Liver (tissue), 3 donors: ENCODE results near the gene KIT.

Experiments
- FOXA2 ChIP-seq: IDR thresholded peaks from 2 replicates; pipeline ENCODE4 v1.6.1; 2016; ENCODE audit warnings: antibody characterized with exemption
- MAX ChIP-seq: IDR thresholded peaks from 2 replicates; pipeline ENCODE4 v1.6.1; 2016; ENCODE audit warnings: antibody characterized with exemption
- RAD21 ChIP-seq, 2 donors: IDR thresholded peaks; 2 replicates each; pipeline ENCODE4 v1.6.1; 2016; ENCODE audit warnings: antibody characterized with exemption in 2 of 2, mild to moderate bottlenecking in 2 of 2
- RXRA ChIP-seq, 2 donors: IDR thresholded peaks; 2 replicates each; pipeline ENCODE4 v1.6.1; 2017 to 2018; ENCODE audit warnings: antibody characterized with exemption in 2 of 2, mild to moderate bottlenecking in 1 of 2
- YY1 ChIP-seq: IDR thresholded peaks from 2 replicates; pipeline ENCODE4 v1.6.1; 2016; ENCODE audit warnings: antibody characterized with exemption, mild to moderate bottlenecking
- TF ChIP-seq, protein P1 (sequence below): fragments of 150-350 bp; IDR thresholded peaks from 2 replicates; pipeline ENCODE4 v1.5.1; 2017; ENCODE audit warnings: improper control_type of control experiment, low read depth, low read length; ENCODE audit not compliant: missing input control
- donor health status: healthy.
- donor health status: healthy.

- TF ChIP-seq FOXA2 = no peak
- TF ChIP-seq, protein P1, sequence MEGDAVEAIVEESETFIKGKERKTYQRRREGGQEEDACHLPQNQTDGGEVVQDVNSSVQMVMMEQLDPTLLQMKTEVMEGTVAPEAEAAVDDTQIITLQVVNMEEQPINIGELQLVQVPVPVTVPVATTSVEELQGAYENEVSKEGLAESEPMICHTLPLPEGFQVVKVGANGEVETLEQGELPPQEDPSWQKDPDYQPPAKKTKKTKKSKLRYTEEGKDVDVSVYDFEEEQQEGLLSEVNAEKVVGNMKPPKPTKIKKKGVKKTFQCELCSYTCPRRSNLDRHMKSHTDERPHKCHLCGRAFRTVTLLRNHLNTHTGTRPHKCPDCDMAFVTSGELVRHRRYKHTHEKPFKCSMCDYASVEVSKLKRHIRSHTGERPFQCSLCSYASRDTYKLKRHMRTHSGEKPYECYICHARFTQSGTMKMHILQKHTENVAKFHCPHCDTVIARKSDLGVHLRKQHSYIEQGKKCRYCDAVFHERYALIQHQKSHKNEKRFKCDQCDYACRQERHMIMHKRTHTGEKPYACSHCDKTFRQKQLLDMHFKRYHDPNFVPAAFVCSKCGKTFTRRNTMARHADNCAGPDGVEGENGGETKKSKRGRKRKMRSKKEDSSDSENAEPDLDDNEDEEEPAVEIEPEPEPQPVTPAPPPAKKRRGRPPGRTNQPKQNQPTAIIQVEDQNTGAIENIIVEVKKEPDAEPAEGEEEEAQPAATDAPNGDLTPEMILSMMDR = no peak
- TF ChIP-seq YY1 = no peak
- no peak for TF ChIP-seq RAD21 (IDR thresholded peaks at IDR 0.05)
- no peak for TF ChIP-seq RXRA (IDR thresholded peaks at IDR 0.05)
- TF ChIP-seq MAX = no peak
Measured at GRCh38 chr4:54654753-54655152, 3.0 kb upstream of the KIT start.
